ENCODE measurements around the gene DFFA. TPM values are rescaled to one million over a fixed set of nuclear protein-coding genes. Genes with fewer than 3 reads are reported as not detected.

Gene DFFA
- polyA plus RNA-seq, 3 donors, result 11.0 to 17.8 (median 17.3) TPM

- Mint-ChIP-seq H3K27ac (no peak overlapping the region), H3K4me3 (peak overlapping the region in 1 of 2 donors; percentile 13)
These were observed 21.0 kb downstream of the DFFA start for GRCh38 chr1:10451287-10451686.

GRCh38 chr1:10450836-10451235 is 21.5 kb downstream of the DFFA start:
- H3K36me3 Mint-ChIP-seq, result peaks cover 0 to 3% of the 10 kb centered on the region in 2 donors
- no peak overlapping the region for H3K9ac ChIP-seq (ENCODE audit: insufficient read depth, low read length, poor library complexity, severe bottlenecking)
- H3K27me3 Mint-ChIP-seq (ENCODE audit: low read depth in 3 of 3), result peaks cover 6 to 25% (median 13%) of the 10 kb centered on the region in 3 donors
- no peak overlapping the region for H3K4me3 ChIP-seq (replicated peaks in 1 of 3; ENCODE audit: low read depth in 2 of 3, low read length in 3 of 3)
- peaks cover 0 to 9% (median 6%) of the 10 kb centered on the region in 7 donors for H3K9me3 Mint-ChIP-seq
- no peak for DNase-seq
- H4K20me1 ChIP-seq (ENCODE audit: insufficient read depth, low read length), result no peaks in the 10 kb centered on the region
- peaks cover 5% of the 10 kb centered on the region for H3K4me1 Mint-ChIP-seq
- H2AFZ ChIP-seq (ENCODE audit: insufficient read depth, low read depth, low read length, poor library complexity, severe bottlenecking), result no peak overlapping the region
- no peak overlapping the region for H3K4me2 ChIP-seq (replicated peaks; ENCODE audit: extremely low read depth, low read length, poor library complexity, severe bottlenecking)
- no peak for TF ChIP-seq CTCF (IDR thresholded peaks at IDR 0.05)
- H3K4me3 Mint-ChIP-seq, result no peak overlapping the region
- no peak overlapping the region for H3K27ac Mint-ChIP-seq
- 82% methylated on average over 2 of the region's 6 CpGs for whole genome bisulfite sequencing (ENCODE audit: insufficient coverage)
- peaks cover 0 to 2% of the 10 kb centered on the region in 2 donors for H3K27me3 ChIP-seq (ENCODE audit: control insufficient read depth in 2 of 2, insufficient read depth in 2 of 2, low read length in 2 of 2)
- H3K9me3 ChIP-seq (replicated peaks in 1 of 2; ENCODE audit: control insufficient read depth in 1 of 2, insufficient read depth in 1 of 2, low read length in 2 of 2), result peaks cover 0 to 6% of the 10 kb centered on the region in 2 donors
- H3K27ac ChIP-seq (ENCODE audit: low read depth in 1 of 2, low read length in 2 of 2), result no peak overlapping the region
- H3K4me1 ChIP-seq (ENCODE audit: control insufficient read depth in 1 of 2, insufficient read depth in 2 of 2, low read length in 2 of 2), result no peaks in the 10 kb centered on the region
- H3K79me2 ChIP-seq (ENCODE audit: insufficient read depth, low read length), result no peaks in the 10 kb centered on the region
- intact Hi-C loops (cut with micrococcal nuclease), result no loop called here
- no peaks in the 10 kb centered on the region for H3K36me3 ChIP-seq (replicated peaks in 1 of 2; ENCODE audit: control insufficient read depth in 1 of 2, insufficient read depth in 2 of 2, low read length in 2 of 2)

More at GRCh38 chr1:10451287-10451686, 21.0 kb downstream of the DFFA start:
- peaks cover 2 to 7% of the 10 kb centered on the region in 2 donors for H3K36me3 Mint-ChIP-seq
- no peak overlapping the region for H3K27ac ChIP-seq (ENCODE audit: low read depth in 1 of 2, low read length in 2 of 2)
- no peaks in the 10 kb centered on the region for H3K79me2 ChIP-seq (ENCODE audit: insufficient read depth, low read length)
- no peak for DNase-seq
- no peak overlapping the region for H2AFZ ChIP-seq (ENCODE audit: insufficient read depth, low read depth, low read length, poor library complexity, severe bottlenecking)
- peaks cover 6 to 25% (median 13%) of the 10 kb centered on the region in 3 donors for H3K27me3 Mint-ChIP-seq (ENCODE audit: low read depth in 3 of 3)
- H3K9ac ChIP-seq (ENCODE audit: insufficient read depth, low read length, poor library complexity, severe bottlenecking), result no peak overlapping the region
- H3K4me1 Mint-ChIP-seq, result peaks cover 5% of the 10 kb centered on the region
- no peaks in the 10 kb centered on the region for H3K36me3 ChIP-seq (replicated peaks in 1 of 2; ENCODE audit: control insufficient read depth in 1 of 2, insufficient read depth in 2 of 2, low read length in 2 of 2)
- peaks cover 0 to 2% of the 10 kb centered on the region in 2 donors for H3K27me3 ChIP-seq (ENCODE audit: control insufficient read depth in 2 of 2, insufficient read depth in 2 of 2, low read length in 2 of 2)
- no peaks in the 10 kb centered on the region for H3K4me1 ChIP-seq (ENCODE audit: control insufficient read depth in 1 of 2, insufficient read depth in 2 of 2, low read length in 2 of 2)
- no peak for TF ChIP-seq CTCF (IDR thresholded peaks at IDR 0.05)
- no peaks in the 10 kb centered on the region for H4K20me1 ChIP-seq (ENCODE audit: insufficient read depth, low read length)
- no peak overlapping the region for H3K4me3 ChIP-seq (replicated peaks in 1 of 3; ENCODE audit: low read depth in 2 of 3, low read length in 3 of 3)
- H3K4me2 ChIP-seq (replicated peaks; ENCODE audit: extremely low read depth, low read length, poor library complexity, severe bottlenecking), result no peak overlapping the region
- H3K9me3 Mint-ChIP-seq, result peaks cover 0 to 9% (median 6%) of the 10 kb centered on the region in 7 donors
- peaks cover 0 to 6% of the 10 kb centered on the region in 2 donors for H3K9me3 ChIP-seq (replicated peaks in 1 of 2; ENCODE audit: control insufficient read depth in 1 of 2, insufficient read depth in 1 of 2, low read length in 2 of 2)
- intact Hi-C loops (cut with micrococcal nuclease), result no loop called here
- 29% methylated on average over 1 of the region's 10 CpGs for WGBS (ENCODE audit: insufficient coverage)

Data from CD14-positive monocyte (primary cell).